Neural cell (in vitro differentiated cells): ENCODE results near the gene EGLN2. TPM values are rescaled to one million over a fixed set of nuclear protein-coding genes. Genes with fewer than 3 reads are reported as not detected.

Experiments
- H2AFZ ChIP-seq: fragments of 200-600, 300-800 bp; sonication (generic), shearing (Covaris generic); 2 replicates; pipeline ENCODE4 v1.6.0; 2014; ENCODE audit warnings: low read depth, mild to moderate bottlenecking, antibody characterized with exemption, low read length, moderate library complexity
- H3F3A ChIP-seq: fragments of 200-600 bp; shearing (Covaris generic); 2 replicates; pipeline ENCODE4 v1.6.1; 2016; ENCODE audit warnings: mild to moderate bottlenecking, moderate library complexity, mixed read lengths, antibody characterized with exemption, low read length; ENCODE audit not compliant: insufficient read depth, poor library complexity, severe bottlenecking
- H3K27ac ChIP-seq: fragments of 200-600, 300-800 bp; sonication (generic), shearing (Covaris generic); 2 replicates; pipeline ENCODE4 v1.5.1; 2014; ENCODE audit warnings: mild to moderate bottlenecking, low read length, moderate library complexity
- H3K27me3 ChIP-seq: fragments of 300-800, 200-600 bp; sonication (generic), shearing (Covaris generic); 2 replicates; pipeline ENCODE4 v1.6.0; 2014; ENCODE audit warnings: mild to moderate bottlenecking, low read depth, low read length, moderate library complexity; ENCODE audit not compliant: insufficient read depth
- H3K36me3 ChIP-seq: fragments of 300-800, 200-600 bp; sonication (generic), shearing (Covaris generic); 2 replicates; pipeline ENCODE4 v1.5.1; 2014; ENCODE audit warnings: mild to moderate bottlenecking, antibody characterized with exemption, low read length, moderate library complexity; ENCODE audit not compliant: insufficient read depth
- H3K4me2 ChIP-seq: fragments of 300-800, 200-600 bp; sonication (generic), shearing (Covaris generic); 2 replicates; pipeline ENCODE4 v1.6.0; 2014; ENCODE audit warnings: mild to moderate bottlenecking, low read length
- H3K4me3 ChIP-seq: fragments of 300-800, 200-600 bp; sonication (generic), shearing (Covaris generic); 2 replicates; pipeline ENCODE4 v1.5.1; 2014; ENCODE audit warnings: mild to moderate bottlenecking, low read length, moderate library complexity
- H3K79me2 ChIP-seq: fragments of 200-600 bp; shearing (Covaris generic); replicated peaks from 2 replicates; pipeline ENCODE4 v1.6.0; 2014; ENCODE audit warnings: mild to moderate bottlenecking, low read length, moderate library complexity; ENCODE audit not compliant: insufficient read depth
- H3K9ac ChIP-seq: fragments of 300-800, 200-600 bp; sonication (generic), shearing (Covaris generic); 2 replicates; pipeline ENCODE4 v1.6.1; 2016; ENCODE audit warnings: mild to moderate bottlenecking, low read length, mixed read lengths
- H3K9me2 ChIP-seq: fragments of 200-600 bp; shearing (Covaris generic); 2 replicates; pipeline ENCODE4 v1.6.1; 2016; ENCODE audit warnings: mild to moderate bottlenecking, low read length, mixed read lengths; ENCODE audit not compliant: insufficient read depth
- H3K9me3 ChIP-seq: fragments of 200-600, 300-800 bp; sonication (generic), shearing (Covaris generic); 2 replicates; pipeline ENCODE4 v1.6.1; 2016; ENCODE audit warnings: mild to moderate bottlenecking, mixed run types, low read length, moderate library complexity, mixed read lengths
- H4K20me1 ChIP-seq: fragments of 200-600 bp; shearing (Covaris generic); 2 replicates; pipeline ENCODE4 v1.6.1; 2016; ENCODE audit warnings: mild to moderate bottlenecking, mixed run types; ENCODE audit not compliant: insufficient read depth
- EP300 ChIP-seq: fragments of 450-650 bp; conservative IDR thresholded peaks from 2 replicates; pipeline ENCODE4 v1.6.1; 2014; ENCODE audit warnings: antibody characterized with exemption, mild to moderate bottlenecking, moderate library complexity; ENCODE audit not compliant: poor library complexity, severe bottlenecking
- MXI1 ChIP-seq: fragments of 450-650 bp; conservative IDR thresholded peaks from 2 replicates; pipeline ENCODE4 v1.6.1; 2014; ENCODE audit warnings: antibody characterized with exemption, mild to moderate bottlenecking; ENCODE audit not compliant: poor library complexity, severe bottlenecking
- POLR2AphosphoS5 ChIP-seq: IDR thresholded peaks from 2 replicates; pipeline ENCODE4 v1.6.1; 2012
- RAD21 ChIP-seq: fragments of 450-650 bp; conservative IDR thresholded peaks from 2 replicates; pipeline ENCODE4 v1.6.1; 2014; ENCODE audit warnings: antibody characterized with exemption, mild to moderate bottlenecking, moderate library complexity
- SMC3 ChIP-seq: fragments of 450-650 bp; conservative IDR thresholded peaks from 2 replicates; pipeline ENCODE4 v1.6.1; 2014; ENCODE audit warnings: antibody characterized with exemption, mild to moderate bottlenecking, moderate library complexity; ENCODE audit not compliant: poor library complexity
- TAF1 ChIP-seq: IDR thresholded peaks from 2 replicates; pipeline ENCODE4 v1.6.1; 2012; ENCODE audit warnings: low read depth
- polyA plus RNA-seq: library from polyadenylated mRNA; depleted of rRNA; stranded (reverse); fragments of >200 nt; gene quantifications from 2 replicates; pipeline ENCODE4 v1.2.3, GENCODE V29; 2014
- TF ChIP-seq, protein P1 (sequence below): fragments of 450-650 bp; IDR thresholded peaks from 2 replicates; pipeline ENCODE4 v1.5.1; 2014; ENCODE audit warnings: antibody characterized with exemption, mild to moderate bottlenecking, moderate library complexity; ENCODE audit not compliant: poor library complexity, severe bottlenecking

The EGLN2 gene
- polyA plus RNA-seq, 1 donor from 2014 or later = 112 TPM

DNA sequence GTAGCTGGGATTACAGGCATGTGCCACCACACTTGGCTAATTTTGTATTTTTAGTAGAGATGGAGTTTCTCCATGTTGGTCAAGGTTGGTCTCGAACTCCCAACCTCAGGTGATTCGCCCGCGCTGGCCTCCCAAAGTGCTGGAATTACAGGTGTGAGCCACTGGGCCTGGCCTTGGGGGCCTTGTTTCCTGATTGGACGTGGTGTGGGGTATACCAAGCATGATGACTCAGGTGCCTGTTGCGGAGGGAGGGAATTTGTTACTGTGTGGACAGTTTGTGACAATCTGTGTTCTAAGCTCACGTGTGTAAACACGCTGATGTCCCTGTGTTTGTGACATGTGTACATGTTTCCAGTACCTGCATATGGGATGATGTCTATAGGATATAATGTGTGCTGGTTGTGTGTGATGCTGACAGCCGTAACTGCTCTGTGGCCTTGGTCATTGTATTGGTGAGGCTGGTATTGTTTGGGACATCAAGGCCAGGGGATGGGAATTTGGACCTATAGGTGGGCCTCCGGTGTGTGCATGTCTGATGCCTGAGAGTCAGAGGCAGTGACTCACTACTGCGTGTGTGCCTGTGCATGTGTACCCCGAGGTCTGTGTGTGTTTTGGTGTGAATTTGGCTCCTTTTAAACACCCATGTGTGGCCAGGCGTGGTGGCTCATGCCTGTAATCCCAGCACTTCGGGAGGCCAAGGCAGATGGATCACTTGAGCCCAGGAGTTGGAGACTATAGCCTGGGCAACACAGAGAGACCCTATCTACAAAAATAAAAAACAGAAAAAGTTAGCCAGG lies 1.6 kb upstream of the EGLN2 start:
- Histone ChIP-seq H2AFZ (no peak overlapping the region), H4K20me1 (peaks cover 2% of the 10 kb centered on the region), H3K9me2 (no peaks in the 10 kb centered on the region), H3K4me2 (no peak overlapping the region), H3K4me3 (no peak overlapping the region), H3K27ac (peak overlapping the region; percentile 86), H3K79me2 (peaks cover 30% of the 10 kb centered on the region), H3F3A (no peaks in the 10 kb centered on the region), H3K27me3 (no peaks in the 10 kb centered on the region), H3K9me3 (no peaks in the 10 kb centered on the region), H3K9ac (peak overlapping the region; percentile 69), H3K36me3 (no peaks in the 10 kb centered on the region)
- TF ChIP-seq MXI1 = no peak
- TF ChIP-seq EP300 = no peak
- TF ChIP-seq POLR2AphosphoS5 = no peak

DNA sequence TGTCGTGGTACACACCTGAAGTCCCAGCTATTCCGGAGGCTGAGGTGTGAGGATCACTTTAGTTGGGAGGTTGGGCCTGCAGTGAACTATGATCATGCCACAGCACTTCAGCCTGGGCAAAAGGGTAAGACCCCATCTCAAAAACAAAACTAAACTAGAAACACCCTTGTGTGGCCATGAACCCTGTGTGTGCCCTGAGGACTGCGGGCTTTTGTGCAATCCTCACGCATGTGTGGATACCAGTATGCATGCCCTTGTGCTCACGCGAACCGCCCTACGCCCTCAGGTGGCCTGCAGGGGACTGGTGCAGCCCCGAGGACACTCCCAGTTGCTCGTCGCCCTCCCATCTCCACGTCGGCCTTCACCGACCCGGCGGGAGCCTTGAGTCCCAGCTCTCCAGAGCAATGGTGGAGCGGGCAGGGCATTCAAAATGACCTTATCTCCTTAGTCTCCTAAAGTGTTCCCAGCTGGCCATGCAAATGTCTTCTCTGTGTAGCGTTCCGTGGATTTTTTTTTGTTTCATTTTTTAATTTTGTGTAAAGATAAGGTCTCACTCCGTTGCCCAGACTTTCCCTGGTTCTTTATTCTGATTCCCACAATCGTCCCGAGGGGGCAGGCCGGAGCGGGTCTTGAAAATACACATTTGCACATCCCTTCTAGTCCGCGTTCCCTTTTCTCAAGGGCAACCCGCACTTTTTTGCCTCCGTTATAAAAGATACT lies 868 bp upstream of the EGLN2 start:
- H3F3A ChIP-seq = no peaks in the 10 kb centered on the region
- H2AFZ ChIP-seq = peak overlapping the region; percentile 42
- H3K9me2 ChIP-seq = no peaks in the 10 kb centered on the region
- no peak for TF ChIP-seq EP300
- no peak for TF ChIP-seq TAF1
- peak; percentile 46 for TF ChIP-seq SMC3
- TF ChIP-seq RAD21 = peak; percentile 51
- TF ChIP-seq, protein P1, sequence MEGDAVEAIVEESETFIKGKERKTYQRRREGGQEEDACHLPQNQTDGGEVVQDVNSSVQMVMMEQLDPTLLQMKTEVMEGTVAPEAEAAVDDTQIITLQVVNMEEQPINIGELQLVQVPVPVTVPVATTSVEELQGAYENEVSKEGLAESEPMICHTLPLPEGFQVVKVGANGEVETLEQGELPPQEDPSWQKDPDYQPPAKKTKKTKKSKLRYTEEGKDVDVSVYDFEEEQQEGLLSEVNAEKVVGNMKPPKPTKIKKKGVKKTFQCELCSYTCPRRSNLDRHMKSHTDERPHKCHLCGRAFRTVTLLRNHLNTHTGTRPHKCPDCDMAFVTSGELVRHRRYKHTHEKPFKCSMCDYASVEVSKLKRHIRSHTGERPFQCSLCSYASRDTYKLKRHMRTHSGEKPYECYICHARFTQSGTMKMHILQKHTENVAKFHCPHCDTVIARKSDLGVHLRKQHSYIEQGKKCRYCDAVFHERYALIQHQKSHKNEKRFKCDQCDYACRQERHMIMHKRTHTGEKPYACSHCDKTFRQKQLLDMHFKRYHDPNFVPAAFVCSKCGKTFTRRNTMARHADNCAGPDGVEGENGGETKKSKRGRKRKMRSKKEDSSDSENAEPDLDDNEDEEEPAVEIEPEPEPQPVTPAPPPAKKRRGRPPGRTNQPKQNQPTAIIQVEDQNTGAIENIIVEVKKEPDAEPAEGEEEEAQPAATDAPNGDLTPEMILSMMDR = peak; percentile 72
- no peak for TF ChIP-seq POLR2AphosphoS5
- H3K9me3 ChIP-seq = no peaks in the 10 kb centered on the region
- peaks cover 10% of the 10 kb centered on the region for H4K20me1 ChIP-seq
- H3K4me2 ChIP-seq = peak overlapping the region; percentile 22
- H3K9ac ChIP-seq = peak overlapping the region; percentile 69
- no peaks in the 10 kb centered on the region for H3K36me3 ChIP-seq
- H3K27ac ChIP-seq = peak overlapping the region; percentile 86
- peak overlapping the region; percentile 92 for H3K4me3 ChIP-seq
- H3K27me3 ChIP-seq = no peaks in the 10 kb centered on the region
- H3K79me2 ChIP-seq = peaks cover 38% of the 10 kb centered on the region

DNA sequence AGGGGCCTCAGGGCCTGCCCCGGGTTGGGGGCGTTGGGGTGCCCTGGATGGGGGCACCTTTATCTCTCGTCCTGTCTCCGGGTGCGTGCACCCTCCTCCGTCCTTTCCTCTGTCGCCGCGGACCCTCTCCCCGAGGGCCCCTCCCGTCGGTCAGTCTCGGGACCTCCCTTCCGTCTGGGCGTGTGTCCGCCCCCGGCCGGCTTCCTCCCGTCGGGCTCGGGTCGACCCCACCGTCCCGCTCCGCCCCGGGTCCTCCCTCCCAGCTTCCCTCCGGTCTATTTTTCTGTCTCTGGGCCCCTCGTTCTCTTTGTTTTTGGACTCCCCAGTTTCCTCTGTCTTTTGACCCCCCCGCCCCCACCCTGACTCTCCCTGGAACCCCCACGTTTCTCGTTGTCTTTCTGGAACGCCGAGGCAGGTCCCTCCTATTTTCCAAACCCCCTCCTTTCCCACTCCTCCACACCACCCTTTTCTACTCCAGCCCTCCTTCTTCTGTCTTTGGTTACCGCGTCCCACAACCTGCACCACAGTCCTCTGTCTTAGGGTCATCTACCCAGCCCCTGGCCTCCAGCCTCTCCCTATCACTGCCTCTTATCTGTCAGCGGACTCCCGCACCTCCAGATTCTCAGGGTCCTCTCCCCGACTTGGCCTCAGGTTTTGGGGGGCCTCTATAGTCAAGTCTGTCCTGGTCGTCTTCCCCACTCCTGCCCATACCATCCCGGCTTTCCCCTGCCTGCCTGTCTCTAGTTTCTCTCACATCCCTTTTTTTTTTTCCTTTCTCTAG lies 757 bp downstream of the EGLN2 start:
- H3K79me2 ChIP-seq = peaks cover 53% of the 10 kb centered on the region
- H3K27me3 ChIP-seq = no peaks in the 10 kb centered on the region
- H3K9me3 ChIP-seq = no peaks in the 10 kb centered on the region
- no peak overlapping the region for H2AFZ ChIP-seq
- peak overlapping the region; percentile 87 for H3K4me2 ChIP-seq
- H3K9me2 ChIP-seq = no peaks in the 10 kb centered on the region
- H4K20me1 ChIP-seq = peaks cover 10% of the 10 kb centered on the region
- H3K27ac ChIP-seq = peak overlapping the region; percentile 76
- H3K9ac ChIP-seq = peak overlapping the region; percentile 94
- TF ChIP-seq SMC3 (no peak), MXI1 (peak; percentile 3)
- TF ChIP-seq, protein P1 = no peak
- H3K4me3 ChIP-seq = peak overlapping the region; percentile 92
- no peaks in the 10 kb centered on the region for H3K36me3 ChIP-seq
- no peaks in the 10 kb centered on the region for H3F3A ChIP-seq
